Activated B cell treated with CpG ODN at 0.5 μM for 24 hours (primary cell): ENCODE data around the gene MIB2. TPM values are rescaled to one million over a fixed set of nuclear protein-coding genes. Genes with fewer than 3 reads are reported as not detected.
"Not testable (repeated sequence)": the region's sequence is repeated elsewhere in the genome, so short reads cannot be mapped to it uniquely, and the experiment has no call there.

ENCODE experiments used
- ATAC-seq: fragments of 200-7000 bp; cut with Tn5 transposase; one replicate; pipeline ENCODE4 v1.10.0; 2021; ENCODE audit warnings: low read depth, mild to moderate bottlenecking, moderate library complexity
- CTCF ChIA-PET: fragments of 350-600 bp; sonication (Branson Sonifier 250); formaldehyde crosslinking; loops from one replicate; lab custom pipeline; 2021; ENCODE audit warnings: antibody characterized with exemption; lab: Charles Lee
- POLR2A ChIA-PET: fragments of 350-600 bp; sonication (Branson Sonifier 250); formaldehyde crosslinking; loops from one replicate; lab custom pipeline; 2021; ENCODE audit warnings: antibody characterized with exemption; lab: Charles Lee
- DNase-seq: peaks from one replicate; pipeline ENCODE4 v3.0.0; 2022
- H3K27ac Mint-ChIP-seq: one replicate; pipeline ENCODE4 v1.8.0; 2020; ENCODE audit warnings: mixed read lengths
- H3K27me3 Mint-ChIP-seq: one replicate; pipeline ENCODE4 v1.8.0; 2021; ENCODE audit warnings: mixed read lengths
- H3K36me3 Mint-ChIP-seq: one replicate; pipeline ENCODE4 v1.8.0; 2021; ENCODE audit warnings: low read depth, mixed read lengths
- H3K4me1 Mint-ChIP-seq: one replicate; pipeline ENCODE4 v1.8.0; 2021; ENCODE audit warnings: mixed read lengths
- H3K4me3 Mint-ChIP-seq: one replicate; pipeline ENCODE4 v1.8.0; 2020; ENCODE audit warnings: mild to moderate bottlenecking, mixed read lengths
- H3K9me3 Mint-ChIP-seq: one replicate; pipeline ENCODE4 v1.8.0; 2020; ENCODE audit warnings: mixed read lengths
- CTCF ChIP-seq: fragments of 200-600 bp; IDR thresholded peaks from one replicate; pipeline ENCODE4 v1.8.0; 2022; ENCODE audit warnings: antibody characterized with exemption, mild to moderate bottlenecking
- intact Hi-C: fragments of 100-400 bp; cut with micrococcal nuclease; formaldehyde crosslinking; loops from one replicate; pipeline ENCODE4 v1.15.1; 2024
- total RNA-seq: library from RNA; stranded (reverse); gene quantifications from 2 replicates; pipeline ENCODE4 v1.2.3, GENCODE V29; 2022

MIB2 gene
- total RNA-seq, 1 donor from 2014 or later = 36.4 TPM

DNA sequence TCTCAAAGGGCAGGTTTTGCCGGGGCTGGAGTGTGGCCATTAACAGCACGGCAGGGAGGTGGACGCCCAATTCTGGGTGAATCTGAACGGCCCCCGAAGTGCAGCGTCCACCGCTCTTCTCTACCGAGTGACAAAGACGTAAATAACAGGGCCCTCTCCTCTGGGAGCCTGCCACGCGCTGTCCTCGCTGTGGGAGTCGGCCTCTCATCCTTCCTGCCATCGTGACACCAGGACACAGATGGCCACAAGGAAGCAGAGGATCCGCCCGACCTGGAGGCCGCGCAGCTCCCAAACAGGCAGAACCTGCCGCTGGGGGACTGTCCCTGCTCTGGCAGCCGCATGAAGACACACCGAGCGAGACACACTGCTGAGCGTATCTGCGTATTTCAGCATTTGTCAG, 55.6 kb downstream of the MIB2 start:
- DNase-seq (no peak), ATAC-seq (no peak)
- intact Hi-C loops = no loop called here
- H3K27me3 Mint-ChIP-seq = no peaks in the 10 kb centered on the region
- H3K4me1 Mint-ChIP-seq = peaks cover 9% of the 10 kb centered on the region
- ChIA-PET POLR2A (no interaction called here), CTCF (no interaction called here)
- H3K27ac Mint-ChIP-seq = no peak overlapping the region
- TF ChIP-seq CTCF = no peak
- H3K9me3 Mint-ChIP-seq = no peaks in the 10 kb centered on the region
- peaks cover 39% of the 10 kb centered on the region for H3K36me3 Mint-ChIP-seq
- no peak overlapping the region for H3K4me3 Mint-ChIP-seq

DNA sequence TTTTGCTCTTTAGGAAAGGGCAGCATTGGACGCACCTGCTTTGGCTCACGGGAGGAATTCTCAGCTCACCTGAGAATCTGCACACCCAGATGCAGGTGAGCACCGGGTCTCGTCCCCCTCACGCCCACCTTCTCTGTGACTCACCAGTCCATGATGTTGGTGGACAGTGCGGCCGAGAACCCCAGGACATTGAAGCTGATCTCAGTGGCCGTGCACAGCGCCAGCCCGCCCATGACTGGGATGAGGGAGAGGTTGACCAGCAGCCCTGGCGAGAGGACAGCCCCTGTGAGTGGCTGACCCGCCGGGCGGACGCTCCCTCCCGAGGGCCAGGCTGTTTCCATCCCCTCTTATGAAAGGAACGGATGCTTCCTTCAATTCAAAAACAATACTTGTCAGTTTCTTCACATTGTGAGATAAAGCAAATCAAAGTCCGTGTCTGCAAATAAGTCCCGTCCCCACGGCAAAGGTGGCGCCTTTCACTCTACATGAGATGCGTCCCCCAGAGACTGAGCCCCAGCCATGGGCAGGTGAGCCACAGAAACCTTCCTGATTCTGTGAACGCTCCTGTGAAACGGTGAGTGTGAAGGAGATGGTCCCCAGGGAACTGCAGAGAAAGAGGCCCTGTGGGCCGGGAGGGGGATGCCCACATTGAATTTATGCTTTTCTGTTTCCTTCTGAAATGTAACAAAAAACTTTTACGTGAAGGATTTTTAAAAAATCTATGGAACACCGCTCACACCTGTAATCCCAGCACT, 56.2 kb downstream of the MIB2 start:
- TF ChIP-seq CTCF = no peak
- POLR2A ChIA-PET = no interaction called here
- ATAC-seq (no peak), DNase-seq (no peak)
- intact Hi-C loops = no loop called here
- Mint-ChIP-seq H3K36me3 (peaks cover 32% of the 10 kb centered on the region), H3K27me3 (no peaks in the 10 kb centered on the region), H3K9me3 (no peaks in the 10 kb centered on the region), H3K27ac (no peak overlapping the region), H3K4me1 (peaks cover 9% of the 10 kb centered on the region), H3K4me3 (no peak overlapping the region)
- CTCF ChIA-PET = no interaction called here

GRCh38 chr1:1672181-1672965, 57.1 kb downstream of the MIB2 start:
- ATAC-seq = no peak
- no peak for DNase-seq
- Mint-ChIP-seq H3K27me3 (no peaks in the 10 kb centered on the region), H3K27ac (no peak overlapping the region), H3K4me1 (peaks cover 12% of the 10 kb centered on the region), H3K9me3 (no peaks in the 10 kb centered on the region), H3K36me3 (peaks cover 31% of the 10 kb centered on the region), H3K4me3 (no peak overlapping the region)
- ChIA-PET CTCF (no interaction called here), POLR2A (no interaction called here)
- intact Hi-C loops = no loop called here
- no peak for TF ChIP-seq CTCF

- H3K9me3 Mint-ChIP-seq, POLR2A ChIA-PET, ATAC-seq, H3K4me3 Mint-ChIP-seq, CTCF ChIA-PET, H3K27me3 Mint-ChIP-seq, DNase-seq: not testable (repeated sequence)
- peaks cover 25% of the 10 kb centered on the region for H3K36me3 Mint-ChIP-seq
- H3K27ac Mint-ChIP-seq = peak overlapping the region; percentile 69
- intact Hi-C loops = loop anchor here (5.0 kb wide), 1 partner anchor 58 kb away; the partner anchor contains the start of gene MIB2
- H3K4me1 Mint-ChIP-seq = peaks cover 32% of the 10 kb centered on the region
Measured at GRCh38 chr1:1674806-1675205, 59.5 kb downstream of the MIB2 start.

DNA sequence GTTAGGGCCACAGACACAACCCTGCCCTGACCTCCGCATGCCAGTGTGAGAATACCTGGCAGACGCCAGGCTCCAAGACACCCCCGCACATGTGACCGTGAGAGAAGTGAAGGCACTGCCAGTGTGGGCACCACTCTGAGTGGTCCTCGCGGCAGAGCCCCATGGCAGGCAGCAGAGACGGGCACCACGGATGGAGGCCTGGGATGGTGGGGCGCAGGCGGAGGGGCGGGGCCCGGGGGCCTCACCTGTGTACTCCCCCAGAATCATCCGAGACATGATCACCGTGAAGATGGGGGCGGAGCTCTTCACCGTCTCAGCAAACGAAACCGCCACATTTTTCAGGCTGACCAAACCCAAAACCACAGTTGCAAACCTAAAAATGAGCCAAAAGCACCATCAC, 59.9 kb downstream of the MIB2 start:
- ATAC-seq, H3K9me3 Mint-ChIP-seq, H3K4me3 Mint-ChIP-seq, CTCF ChIA-PET, POLR2A ChIA-PET, DNase-seq, H3K27me3 Mint-ChIP-seq: not testable (repeated sequence)
- Mint-ChIP-seq H3K4me1 (peaks cover 32% of the 10 kb centered on the region), H3K27ac (peak overlapping the region; percentile 69), H3K36me3 (peaks cover 21% of the 10 kb centered on the region)
- intact Hi-C loops = loop anchor here (5.0 kb wide), 1 partner anchor 58 kb away; the partner anchor contains the start of gene MIB2

- H3K4me3 Mint-ChIP-seq, H3K27ac Mint-ChIP-seq, ATAC-seq, H3K9me3 Mint-ChIP-seq, POLR2A ChIA-PET, DNase-seq, H3K27me3 Mint-ChIP-seq, CTCF ChIA-PET: not testable (repeated sequence)
- intact Hi-C loops = loop anchor here (5.0 kb wide), 1 partner anchor 59 kb away; the partner anchor contains the start of gene MIB2
- peaks cover 15% of the 10 kb centered on the region for H3K36me3 Mint-ChIP-seq
- H3K4me1 Mint-ChIP-seq = peaks cover 32% of the 10 kb centered on the region
Measured at GRCh38 chr1:1676087-1676486, 60.8 kb downstream of the MIB2 start.
